NOMO-1 treated with dmso at 0.1 percent for 144 hours (cell line): ENCODE results near the gene PIERCE2.
"Not testable (repeated sequence)": the region's sequence is repeated elsewhere in the genome, so short reads cannot be mapped to it uniquely, and the experiment has no call there.

Experiments used
- DNase-seq: peaks from one replicate; lab custom pipeline; 2025; ENCODE audit not compliant: unreplicated experiment; lab: John Stamatoyannopoulos, UW

Gene PIERCE2

DNA sequence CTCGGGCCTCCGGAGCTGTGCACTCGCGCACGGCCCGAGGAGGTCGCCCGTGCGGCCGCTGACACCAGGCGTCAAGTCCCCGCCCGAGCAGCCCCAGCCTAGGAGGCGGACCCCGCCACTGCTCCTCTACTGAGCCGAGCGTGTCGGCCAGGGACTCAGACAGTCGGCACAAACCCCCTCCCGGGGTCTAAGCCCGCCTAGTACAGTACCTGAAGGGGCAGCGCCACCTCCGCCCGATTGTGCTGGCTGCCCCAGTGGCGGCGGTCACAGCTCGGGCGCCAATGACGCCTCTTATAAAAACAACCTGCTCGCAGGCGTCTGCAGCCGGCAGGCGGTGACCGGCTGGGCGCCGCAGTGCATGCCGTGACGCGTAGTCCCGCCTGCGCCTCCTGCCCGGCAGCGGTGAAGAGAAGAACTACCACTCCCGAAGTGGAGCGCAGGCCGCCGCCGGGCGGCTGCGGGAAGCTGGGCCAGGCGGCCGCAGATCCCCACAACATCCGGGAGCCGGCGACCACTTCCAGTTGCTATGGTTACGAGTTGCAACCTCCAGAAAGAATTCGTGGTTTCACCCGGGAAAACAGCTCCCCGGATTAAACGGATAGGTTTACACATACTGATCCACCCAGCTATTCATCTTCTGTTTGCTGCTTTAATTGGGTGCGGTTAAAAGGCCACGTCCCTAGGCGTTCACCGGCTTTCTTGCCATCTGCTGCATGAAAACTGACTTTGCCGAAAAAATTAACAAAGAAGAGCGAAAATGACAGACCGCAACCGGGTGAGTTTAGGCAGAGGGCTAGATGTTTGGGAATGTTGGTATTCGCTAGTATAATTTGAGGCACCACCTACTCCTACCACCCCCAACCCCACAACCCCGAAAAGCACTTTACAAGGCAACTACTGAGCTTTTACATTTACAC is at the start of gene PIERCE2, which contains the start of gene CCPG1:
PIERCE2 (plus strand) TSS at position 484 of the 917 bp plus-strand sequence; CDS start at position 758, 274 bp downstream.
CCPG1 (minus strand) TSS at position 348 of the 917 bp plus-strand sequence. CDS start 18,935 bp downstream, outside the sequence.
- DNase-seq, result peak; percentile 87

DNA sequence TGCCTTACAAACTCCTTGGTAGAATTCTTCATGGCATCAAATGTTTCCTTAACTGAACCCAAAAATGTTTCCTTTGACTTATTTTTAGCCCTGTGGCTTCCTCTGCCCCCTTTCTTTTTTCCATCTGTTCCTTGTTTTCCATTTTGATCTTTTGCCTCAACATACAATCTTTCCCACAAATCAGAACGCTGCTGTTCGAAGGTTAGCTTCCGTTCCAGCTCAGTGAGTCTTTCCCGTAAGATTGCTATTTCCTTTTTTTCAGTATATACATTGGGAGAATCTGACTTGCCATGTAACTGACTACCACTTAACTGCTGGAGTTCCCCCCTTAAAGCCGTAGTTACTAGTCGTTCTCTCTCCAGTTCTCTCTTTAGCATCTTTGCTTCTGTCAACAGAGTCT is 48.0 kb upstream of the PIERCE2 start:
- no peak for DNase-seq

DNA sequence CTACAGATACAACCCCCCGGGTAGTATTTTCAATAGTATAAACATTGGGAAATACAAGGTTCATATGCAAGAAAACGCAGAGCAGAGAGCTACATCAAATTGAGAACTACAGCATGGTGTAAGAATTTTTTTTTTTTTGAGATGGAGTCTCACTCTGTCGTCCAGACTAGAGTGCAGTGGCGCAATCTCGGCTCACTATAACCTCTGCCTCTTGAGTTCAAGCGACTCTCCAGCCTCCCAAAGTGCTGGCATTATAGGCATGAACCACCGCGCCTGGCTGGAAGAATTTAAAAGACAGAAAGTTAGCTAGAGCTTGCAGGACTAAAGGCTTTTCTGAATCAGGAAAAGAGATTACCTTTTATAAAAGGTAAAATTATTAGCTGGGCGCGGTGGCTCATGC is 47.2 kb upstream of the PIERCE2 start:
- DNase-seq, result no peak

GRCh38 chr15:55362641-55363040 is 45.7 kb upstream of the PIERCE2 start:
- no peak for DNase-seq

- no peak for DNase-seq
These were observed 41.3 kb upstream of the PIERCE2 start for GRCh38 chr15:55366981-55367380.

DNA sequence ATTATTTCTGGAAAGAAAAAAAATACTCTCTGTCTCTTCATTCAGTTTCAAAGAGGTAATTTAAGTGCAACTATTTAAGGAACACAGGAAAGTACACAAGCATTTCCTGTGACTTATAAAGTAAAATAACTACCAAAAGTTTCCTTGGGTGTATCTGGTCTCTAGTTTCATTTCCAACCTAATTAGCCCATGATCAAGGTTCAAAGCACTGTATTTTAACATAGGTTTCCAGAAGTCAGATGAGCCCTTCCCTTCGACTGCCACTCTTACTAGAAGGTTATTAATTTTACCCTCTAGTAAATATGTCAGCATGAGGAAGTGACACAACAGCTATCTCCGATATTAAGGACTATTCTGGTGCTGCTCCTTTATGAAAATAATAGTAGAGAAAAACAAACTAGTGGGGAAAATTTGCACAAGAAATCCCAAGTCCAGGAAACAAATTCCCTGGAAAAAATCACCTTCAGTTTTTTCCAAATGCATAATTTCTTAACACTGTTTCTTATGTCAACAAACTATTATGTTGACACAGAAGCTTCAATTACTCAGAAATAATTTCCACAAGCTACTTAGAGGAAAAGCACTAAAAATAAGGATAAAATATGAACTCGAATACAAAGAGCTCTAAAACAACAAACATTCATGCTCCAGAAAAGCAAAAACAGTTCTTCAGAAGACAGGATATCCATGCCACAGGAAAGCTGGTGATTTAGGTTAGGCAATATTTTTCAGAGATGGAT is 35.4 kb upstream of the PIERCE2 start:
- peak; percentile 3 for DNase-seq

GRCh38 chr15:55379095-55379494 is 29.2 kb upstream of the PIERCE2 start:
- DNase-seq, result no peak

DNA sequence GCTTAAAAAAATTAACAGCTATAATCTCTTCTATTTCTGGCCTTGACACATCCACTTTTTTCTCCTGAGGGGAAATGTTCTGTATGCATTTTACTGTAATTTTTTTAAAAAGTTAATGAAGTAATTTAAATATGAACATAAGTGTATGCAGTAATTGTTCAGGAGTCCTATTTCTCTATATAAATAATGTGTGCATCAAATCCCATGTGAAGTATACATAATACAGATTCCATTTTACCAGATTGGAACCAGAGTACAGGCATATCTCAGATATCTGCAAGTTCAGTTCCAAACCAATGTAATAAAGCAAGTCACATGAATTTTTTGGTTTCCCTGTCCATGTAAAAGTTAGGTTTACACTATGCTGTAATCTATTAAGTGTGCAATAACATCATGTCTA is 26.7 kb upstream of the PIERCE2 start:
- DNase-seq, result no peak

- no peak for DNase-seq
These were observed 24.6 kb upstream of the PIERCE2 start for GRCh38 chr15:55383687-55384086.

DNA sequence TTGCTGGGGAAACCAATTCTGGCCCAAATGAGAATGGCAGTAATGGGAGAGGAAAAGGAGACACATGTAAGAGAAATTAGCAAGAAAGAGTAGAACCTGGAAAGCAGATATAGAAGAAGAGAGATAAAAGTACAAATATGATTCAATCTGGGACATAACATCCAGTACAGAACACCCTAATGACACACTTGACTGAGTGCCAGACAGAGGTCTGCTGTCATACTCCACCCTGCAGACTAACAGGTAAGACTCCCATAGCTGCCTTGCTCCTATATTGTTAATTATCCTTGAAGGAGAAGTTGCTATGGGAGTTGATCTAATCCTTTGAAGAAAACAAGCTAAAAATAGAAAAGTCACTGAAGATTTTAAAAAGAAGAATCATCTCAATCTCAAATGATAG is 21.3 kb upstream of the PIERCE2 start:
- no peak for DNase-seq

DNA sequence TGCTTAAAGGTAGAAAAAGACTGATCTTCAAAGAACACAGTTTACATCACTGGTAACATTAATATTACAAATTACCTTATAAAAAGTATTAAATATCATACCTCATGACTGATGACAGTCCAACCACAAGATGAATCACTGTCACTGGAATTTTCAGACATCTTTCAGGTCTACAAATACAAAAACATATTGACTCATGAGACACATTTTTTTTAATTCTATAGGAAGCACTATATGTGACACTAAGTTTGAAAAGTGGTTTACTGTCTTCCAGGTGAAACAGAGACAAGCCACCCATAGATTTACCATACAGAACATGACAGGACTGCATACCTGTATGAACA is 19.1 kb upstream of the PIERCE2 start:
- no peak for DNase-seq

DNA sequence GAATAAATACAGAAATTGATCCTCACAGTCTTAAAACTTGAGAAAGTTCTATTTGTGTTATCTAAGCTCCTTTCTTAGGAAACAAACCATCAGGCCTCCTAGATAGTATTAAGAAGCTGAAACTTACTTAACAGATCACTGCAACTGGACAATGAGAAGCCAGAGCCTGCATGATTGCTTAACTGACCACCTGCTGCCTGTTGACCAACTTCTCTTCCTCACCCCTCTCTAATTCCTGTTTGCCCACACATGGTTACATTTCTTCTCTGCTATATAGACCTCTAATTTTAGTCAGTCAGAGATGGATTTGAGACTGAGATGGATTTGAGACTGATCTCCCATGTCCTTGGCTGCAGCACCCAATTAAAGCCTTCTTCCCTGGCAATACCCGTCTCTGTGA is 13.6 kb upstream of the PIERCE2 start:
- peak; percentile 27 for DNase-seq

- no peak for DNase-seq
These were observed 10.1 kb upstream of the PIERCE2 start for GRCh38 chr15:55398243-55398642.

GRCh38 chr15:55400050-55400449 is 8.2 kb upstream of the PIERCE2 start:
- DNase-seq, result not testable (repeated sequence)

DNA sequence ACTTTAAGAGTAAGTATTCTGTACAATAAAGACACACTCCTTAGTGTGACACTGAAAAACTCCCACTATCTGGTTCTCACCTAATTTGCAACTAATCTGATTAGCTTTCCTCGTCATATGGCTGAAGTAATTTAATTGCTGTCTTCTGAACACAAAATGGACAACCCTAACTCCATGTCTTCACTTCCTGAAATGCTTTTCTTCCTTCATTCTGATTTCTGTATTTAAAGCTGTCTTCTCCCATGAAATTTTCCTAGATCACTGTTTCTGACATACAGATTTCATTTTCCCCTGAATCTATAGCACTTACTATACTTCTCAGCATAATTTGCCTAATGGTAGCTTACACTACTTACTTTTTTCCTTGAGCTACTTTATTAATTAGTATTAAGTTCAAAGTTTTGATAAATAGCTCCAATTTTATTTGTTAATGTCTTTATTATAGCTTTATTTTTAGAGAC is 6.5 kb upstream of the PIERCE2 start:
- no peak for DNase-seq

- DNase-seq, result no peak
These were observed 5.6 kb upstream of the PIERCE2 start for GRCh38 chr15:55402707-55403106.

DNA sequence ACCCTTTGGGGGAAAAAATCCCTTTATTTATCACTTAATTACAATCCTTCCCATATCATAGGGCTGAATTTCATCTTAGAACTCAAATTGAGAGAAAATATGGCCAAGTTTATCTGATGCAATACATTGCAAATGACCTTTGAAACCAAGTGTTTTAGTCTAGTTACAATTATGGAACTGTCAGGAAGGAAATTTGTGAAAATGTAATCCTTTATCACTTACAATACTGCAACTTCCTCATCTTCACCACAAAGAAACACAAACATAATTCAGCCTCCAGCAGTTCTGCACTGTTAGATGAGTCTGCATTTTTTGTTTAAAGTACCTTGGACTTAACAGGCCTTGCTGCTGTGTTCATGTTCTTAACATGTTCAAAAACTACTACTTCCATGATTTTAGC is 4.8 kb upstream of the PIERCE2 start:
- peak; percentile 80 for DNase-seq

GRCh38 chr15:55407498-55408011 is 740 bp upstream of the PIERCE2 start:
- no peak for DNase-seq

- DNase-seq, result not testable (repeated sequence)
These were observed 681 bp downstream of the PIERCE2 start for GRCh38 chr15:55408976-55409375.

- DNase-seq, result not testable (repeated sequence)
These were observed 9.4 kb downstream of the PIERCE2 start for GRCh38 chr15:55417678-55418077.

DNA sequence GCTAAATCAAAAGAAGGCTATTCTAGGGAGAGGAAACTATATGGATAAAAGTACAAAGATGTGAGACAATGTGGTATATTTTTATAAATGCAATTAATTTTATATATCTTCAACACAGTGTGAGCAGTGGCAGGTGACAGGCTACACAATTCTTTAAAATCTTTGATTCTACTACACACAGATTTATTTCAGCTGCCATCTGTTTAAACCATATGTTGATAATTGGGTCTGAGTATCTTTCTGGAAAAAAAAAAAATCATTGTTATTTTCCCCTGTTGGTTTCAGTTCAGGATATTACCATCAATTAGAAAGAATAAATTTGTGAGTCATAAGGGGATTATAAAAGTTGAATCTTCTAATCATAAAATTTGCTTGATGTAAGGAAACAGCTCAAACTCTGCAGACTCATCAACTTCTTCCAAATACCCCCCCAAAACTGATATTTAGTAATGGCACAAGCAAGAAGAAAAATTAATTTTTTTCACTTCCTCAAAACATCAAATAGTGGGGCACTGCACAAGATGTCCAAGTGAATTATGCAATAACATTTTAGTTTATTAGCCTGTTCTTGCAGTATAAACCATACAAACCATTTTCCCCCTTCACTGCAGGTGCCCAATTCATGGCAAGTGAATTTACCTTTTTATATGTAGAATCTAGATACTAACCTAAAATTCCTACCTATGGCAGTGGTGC is 12.0 kb downstream of the PIERCE2 start:
- peak; percentile 8 for DNase-seq
